CD8-positive, alpha-beta memory T cell (primary cell): ENCODE data around the gene ZNF205. TPM values are rescaled to one million over a fixed set of nuclear protein-coding genes. Genes with fewer than 3 reads are reported as not detected.

Experiments
- CTCF ChIA-PET: fragments of 350-600 bp; sonication (Branson Sonifier 250); formaldehyde crosslinking; loops from one replicate; lab custom pipeline; 2021; ENCODE audit warnings: antibody characterized with exemption; lab: Charles Lee
- POLR2A ChIA-PET: fragments of 350-600 bp; sonication (Branson Sonifier 250); formaldehyde crosslinking; loops from one replicate; lab custom pipeline; 2021; ENCODE audit warnings: antibody characterized with exemption; lab: Charles Lee
- DNase-seq, 5 donors: peaks; one replicate each; pipeline versions ENCODE4 v3.0.0 to v3.0.0-alpha.2; 2020 to 2022; ENCODE audit warnings: mixed read lengths in 1 of 5
- H3K27ac ChIP-seq: one replicate; pipeline ENCODE4 v1.7.0; 2013; ENCODE audit warnings: low read depth, mild to moderate bottlenecking, low read length, moderate library complexity
- H3K27me3 ChIP-seq: 2 replicates; pipeline ENCODE4 v1.7.0; 2013; ENCODE audit warnings: low read length, mild to moderate bottlenecking; ENCODE audit not compliant: insufficient read depth, poor library complexity, severe bottlenecking
- H3K36me3 ChIP-seq: 2 replicates; pipeline ENCODE4 v1.7.0; 2013; ENCODE audit warnings: mild to moderate bottlenecking, low read length, moderate library complexity; ENCODE audit not compliant: insufficient read depth
- H3K4me1 ChIP-seq: 2 replicates; pipeline ENCODE4 v1.7.0; 2013; ENCODE audit warnings: mild to moderate bottlenecking, low read length, moderate library complexity; ENCODE audit not compliant: insufficient read depth
- H3K4me3 ChIP-seq: 2 replicates; pipeline ENCODE4 v1.7.0; 2013; ENCODE audit warnings: mild to moderate bottlenecking, low read length
- H3K9me3 ChIP-seq: 2 replicates; pipeline ENCODE4 v1.7.0; 2013; ENCODE audit warnings: mild to moderate bottlenecking, low read length
- H3K27ac Mint-ChIP-seq, 8 donors: one replicate each; pipeline ENCODE4 v1.8.0; 2020 to 2021; ENCODE audit warnings: mixed read lengths in 8 of 8, mild to moderate bottlenecking in 6 of 8, inconsistent platforms in 3 of 8, moderate library complexity in 3 of 8
- H3K27me3 Mint-ChIP-seq, 2 donors: one replicate each; pipeline ENCODE4 v1.8.0; 2020 to 2021; ENCODE audit warnings: mixed read lengths in 2 of 2, mild to moderate bottlenecking in 1 of 2, moderate library complexity in 1 of 2
- H3K36me3 Mint-ChIP-seq, 3 donors: one replicate each; pipeline ENCODE4 v1.8.0; 2020 to 2021; ENCODE audit warnings: mixed read lengths in 3 of 3, inconsistent platforms in 1 of 3, mild to moderate bottlenecking in 1 of 3
- H3K4me1 Mint-ChIP-seq, 3 donors: one replicate each; pipeline ENCODE4 v1.8.0; 2020 to 2021; ENCODE audit warnings: mixed read lengths in 3 of 3, inconsistent platforms in 1 of 3, mild to moderate bottlenecking in 1 of 3
- H3K4me3 Mint-ChIP-seq, 7 donors: one replicate each; pipeline ENCODE4 v1.8.0; 2020 to 2021; ENCODE audit warnings: mixed read lengths in 7 of 7, mild to moderate bottlenecking in 6 of 7, moderate library complexity in 4 of 7, inconsistent platforms in 2 of 7
- H3K9me3 Mint-ChIP-seq, 5 donors: one replicate each; pipeline ENCODE4 v1.8.0; 2020 to 2022; ENCODE audit warnings: mixed read lengths in 5 of 5, mild to moderate bottlenecking in 3 of 5, moderate library complexity in 2 of 5, inconsistent platforms in 1 of 5
- polyA plus RNA-seq: library from polyadenylated mRNA; unstranded; fragments of 300-500 nt; fragmentation: Illumina TruSeq; gene quantifications from one replicate; pipeline ENCODE4 v1.2.3, GENCODE V29; 2021
- total RNA-seq, 2 experiments: library from RNA; stranded (reverse); gene quantifications; one replicate each; pipeline ENCODE4 v1.2.3, GENCODE V29; 2021

The ZNF205 gene
- total and polyA plus RNA-seq, 3 experiments from 2014 or later = 0.11 TPM; not detected in 2

- POLR2A ChIA-PET = interaction anchor here (1.6 kb wide), 1 partner anchor 91 kb away, joined by 3 read pairs; no protein-coding TSS in a partner anchor
These were observed 7.5 kb downstream of the ZNF205 start for GRCh38 chr16:3119701-3120408.

GRCh38 chr16:3120435-3120834 lies 8.0 kb downstream of the ZNF205 start:
- POLR2A ChIA-PET = interaction anchor here (0.5 to 1.6 kb wide), 2 partner anchors 12 to 92 kb away, joined by 3 read pairs; no protein-coding TSS in a partner anchor
- H3K36me3 Mint-ChIP-seq = peaks cover 0 to 6% (median 0%) of the 10 kb centered on the region in 3 donors

More at GRCh38 chr16:3119701-3120408, 7.5 kb downstream of the ZNF205 start:
- Histone ChIP-seq H3K36me3 (no peaks in the 10 kb centered on the region), H3K4me1 (peaks cover 8% of the 10 kb centered on the region), H3K4me3 (no peak overlapping the region), H3K27me3 (no peaks in the 10 kb centered on the region), H3K27ac (no peak overlapping the region), H3K9me3 (no peaks in the 10 kb centered on the region)
- DNase-seq = no peak
- Mint-ChIP-seq H3K4me3 (no peak overlapping the region), H3K4me1 (peaks cover 11 to 20% (median 14%) of the 10 kb centered on the region in 3 donors), H3K27ac (no peak overlapping the region), H3K27me3 (no peaks in the 10 kb centered on the region), H3K9me3 (no peaks in the 10 kb centered on the region), H3K36me3 (peaks cover 0 to 6% (median under 1%) of the 10 kb centered on the region in 3 donors)
- CTCF ChIA-PET = interaction anchor here (0.7 to 2.4 kb wide), 6 partner anchors 10 to 147 kb away, joined by 3 to 13 read pairs (median 4); no protein-coding TSS in a partner anchor

GRCh38 chr16:3121851-3122467 lies 9.6 kb downstream of the ZNF205 start:
- H3K36me3 ChIP-seq = no peaks in the 10 kb centered on the region
- no peak overlapping the region for H3K4me3 ChIP-seq
- CTCF ChIA-PET = interaction anchor here (0.8 to 2.1 kb wide), 6 partner anchors 24 to 90 kb away, joined by 3 to 6 read pairs (median 3); no protein-coding TSS in a partner anchor
- Mint-ChIP-seq H3K36me3 (peaks cover 0 to 8% (median 2%) of the 10 kb centered on the region in 3 donors), H3K27me3 (no peaks in the 10 kb centered on the region), H3K9me3 (no peaks in the 10 kb centered on the region), H3K27ac (no peak overlapping the region), H3K4me3 (peak overlapping the region in 1 of 7 donors; percentile 58), H3K4me1 (peaks cover 20 to 36% (median 25%) of the 10 kb centered on the region in 3 donors)
- H3K4me1 ChIP-seq = peaks cover 12% of the 10 kb centered on the region
- no peak overlapping the region for H3K27ac ChIP-seq
- POLR2A ChIA-PET = interaction anchor here (0.6 kb wide), 2 partner anchors 12 to 18 kb away, joined by 3 to 4 read pairs; no protein-coding TSS in a partner anchor
- H3K27me3 ChIP-seq = no peaks in the 10 kb centered on the region
- DNase-seq = no peak
- H3K9me3 ChIP-seq = no peaks in the 10 kb centered on the region

More at GRCh38 chr16:3120435-3120834, 8.0 kb downstream of the ZNF205 start:
- Histone ChIP-seq H3K27me3 (no peaks in the 10 kb centered on the region), H3K27ac (no peak overlapping the region), H3K9me3 (no peaks in the 10 kb centered on the region), H3K4me1 (peaks cover 11% of the 10 kb centered on the region), H3K4me3 (no peak overlapping the region), H3K36me3 (no peaks in the 10 kb centered on the region)
- CTCF ChIA-PET = interaction anchor here (0.7 to 2.4 kb wide), 5 partner anchors 9 to 146 kb away, joined by 3 to 13 read pairs (median 4); no protein-coding TSS in a partner anchor
- H3K9me3 Mint-ChIP-seq = no peaks in the 10 kb centered on the region
- no peak overlapping the region for H3K27ac Mint-ChIP-seq
- DNase-seq = no peak
- H3K27me3 Mint-ChIP-seq = no peaks in the 10 kb centered on the region
- peaks cover 14 to 24% (median 17%) of the 10 kb centered on the region in 3 donors for H3K4me1 Mint-ChIP-seq
- no peak overlapping the region for H3K4me3 Mint-ChIP-seq

- Histone ChIP-seq H3K27ac (no peak overlapping the region), H3K4me1 (peaks cover 16% of the 10 kb centered on the region), H3K36me3 (no peaks in the 10 kb centered on the region), H3K4me3 (no peak overlapping the region), H3K9me3 (no peaks in the 10 kb centered on the region), H3K27me3 (no peaks in the 10 kb centered on the region)
- no peaks in the 10 kb centered on the region for H3K27me3 Mint-ChIP-seq
- DNase-seq = no peak
- H3K4me3 Mint-ChIP-seq = peak overlapping the region; percentile 95 to 99 (median 97)
- ChIA-PET CTCF (interaction anchor here (0.9 to 2.1 kb wide), 6 partner anchors 17 to 91 kb away, joined by 3 to 6 read pairs (median 4); no protein-coding TSS in a partner anchor), POLR2A (interaction anchor here (0.6 to 1.1 kb wide), 3 partner anchors 12 to 57 kb away, joined by 3 read pairs; partner anchors contain the start of gene ZNF213)
- peaks cover 0 to 10% (median 2%) of the 10 kb centered on the region in 3 donors for H3K36me3 Mint-ChIP-seq
- H3K9me3 Mint-ChIP-seq = no peaks in the 10 kb centered on the region
- H3K27ac Mint-ChIP-seq = peak overlapping the region in 6 of 8 donors; percentile 60 to 97 (median 90)
- H3K4me1 Mint-ChIP-seq = peaks cover 27 to 47% (median 33%) of the 10 kb centered on the region in 3 donors
These were observed 10.7 kb downstream of the ZNF205 start for GRCh38 chr16:3122926-3123570.

GRCh38 chr16:3123986-3124886 lies 11.8 kb downstream of the ZNF205 start:
- Mint-ChIP-seq H3K4me1 (peaks cover 35 to 59% (median 45%) of the 10 kb centered on the region in 3 donors), H3K27ac (peak overlapping the region; percentile 88 to 97 (median 96)), H3K4me3 (peak overlapping the region; percentile 95 to 99 (median 97)), H3K36me3 (peaks cover 0 to 10% (median 2%) of the 10 kb centered on the region in 3 donors), H3K27me3 (no peaks in the 10 kb centered on the region), H3K9me3 (no peaks in the 10 kb centered on the region)
- DNase-seq = peak; percentile 95 to 97 (median 96)
- Histone ChIP-seq H3K9me3 (no peaks in the 10 kb centered on the region), H3K36me3 (no peaks in the 10 kb centered on the region), H3K27me3 (no peaks in the 10 kb centered on the region), H3K4me1 (peaks cover 28% of the 10 kb centered on the region), H3K27ac (peak overlapping the region; percentile 60), H3K4me3 (peak overlapping the region; percentile 89)
- ChIA-PET CTCF (interaction anchor here (1.4 to 14.6 kb wide), 6 partner anchors 10 to 120 kb away, joined by 3 to 278 read pairs (median 144); partner anchors contain the start of genes BICDL2, IL32, ZNF213 and ZSCAN10), POLR2A (interaction anchor here (1.0 to 1.7 kb wide), 4 partner anchors 10 to 69 kb away, joined by 3 to 6 read pairs (median 4); partner anchors contain the start of gene ZNF213)

GRCh38 chr16:3127745-3128144 lies 15.4 kb downstream of the ZNF205 start:
- ChIA-PET CTCF (interaction anchor here (1.2 to 14.6 kb wide), 12 partner anchors 14 to 123 kb away, joined by 3 to 278 read pairs (median 36); partner anchors contain the start of genes BICDL2, IL32 and ZSCAN10), POLR2A (interaction anchor here (0.6 to 3.0 kb wide), 4 partner anchors 31 to 80 kb away, joined by 4 to 14 read pairs (median 9); partner anchors contain the start of gene IL32)
- no peaks in the 10 kb centered on the region for H3K27me3 ChIP-seq
- Mint-ChIP-seq H3K27ac (peak overlapping the region in 6 of 8 donors; percentile 5 to 88 (median 58)), H3K4me3 (peak overlapping the region in 6 of 7 donors; percentile 26 to 87 (median 50)), H3K27me3 (no peaks in the 10 kb centered on the region), H3K9me3 (no peaks in the 10 kb centered on the region), H3K4me1 (peaks cover 41 to 69% (median 50%) of the 10 kb centered on the region in 3 donors), H3K36me3 (peaks cover 0 to 24% (median 2%) of the 10 kb centered on the region in 3 donors)
- H3K36me3 ChIP-seq = no peaks in the 10 kb centered on the region
- no peak overlapping the region for H3K4me3 ChIP-seq
- no peak for DNase-seq
- no peaks in the 10 kb centered on the region for H3K9me3 ChIP-seq
- no peak overlapping the region for H3K27ac ChIP-seq
- H3K4me1 ChIP-seq = peaks cover 36% of the 10 kb centered on the region
